CD14-positive monocyte (primary cell): ENCODE measurements around the gene QTRT2. TPM values are rescaled to one million over a fixed set of nuclear protein-coding genes. Genes with fewer than 3 reads are reported as not detected.

Source experiments
- DNase-seq, 3 donors: peaks; one replicate each; pipeline ENCODE4 v3.0.0-alpha.2; 2011 to 2022
- H2AFZ ChIP-seq: 2 replicates; pipeline ENCODE4 v1.6.0; 2012; ENCODE audit warnings: mild to moderate bottlenecking, low read depth, low read length, inconsistent platforms; ENCODE audit not compliant: insufficient read depth, poor library complexity, severe bottlenecking
- H3K27ac ChIP-seq, 2 donors: 1 replicate in 1 of 2; 2 replicates in 1 of 2; pipeline ENCODE4 v1.5.1; 2012 to 2013; ENCODE audit warnings: low read length in 2 of 2, control low read depth in 1 of 2, inconsistent platforms in 1 of 2, low read depth in 1 of 2, mild to moderate bottlenecking in 1 of 2
- H3K27me3 ChIP-seq, 2 donors: one replicate each; pipeline versions ENCODE4 v1.6.0 to v1.6.1; 2011 to 2013; ENCODE audit warnings: low read length in 2 of 2; ENCODE audit not compliant: control insufficient read depth in 2 of 2, insufficient read depth in 2 of 2
- H3K36me3 ChIP-seq, 2 donors: replicated peaks in 1 of 2; 1 replicate in 1 of 2; 2 replicates in 1 of 2; pipeline versions ENCODE4 v1.5.1 to v1.6.1; 2012 to 2013; ENCODE audit warnings: low read length in 2 of 2, control low read depth in 1 of 2, inconsistent platforms in 1 of 2, mild to moderate bottlenecking in 1 of 2; ENCODE audit not compliant: insufficient read depth in 2 of 2, control insufficient read depth in 1 of 2
- H3K4me1 ChIP-seq, 2 donors: 1 replicate in 1 of 2; 2 replicates in 1 of 2; pipeline versions ENCODE4 v1.5.1 to v1.6.1; 2012 to 2013; ENCODE audit warnings: low read length in 2 of 2, control low read depth in 1 of 2, inconsistent platforms in 1 of 2, mild to moderate bottlenecking in 1 of 2, moderate library complexity in 1 of 2; ENCODE audit not compliant: insufficient read depth in 2 of 2, control insufficient read depth in 1 of 2
- H3K4me2 ChIP-seq: replicated peaks from 2 replicates; pipeline ENCODE3; 2012; ENCODE audit warnings: low read length, moderate library complexity, mild to moderate bottlenecking; ENCODE audit not compliant: poor library complexity, severe bottlenecking; ENCODE audit errors: extremely low read depth
- H3K4me3 ChIP-seq, 3 experiments: fragments of 200-600 bp in 1 of 3; sonication (generic) in 1 of 3; replicated peaks in 1 of 3; 1 replicate in 2 of 3; 2 replicates in 1 of 3; pipeline ENCODE4 v1.5.1; 2011 to 2013; ENCODE audit warnings: low read length in 3 of 3, mild to moderate bottlenecking in 3 of 3, control low read depth in 2 of 3, low read depth in 2 of 3, inconsistent platforms in 1 of 3, moderate library complexity in 1 of 3
- H3K79me2 ChIP-seq: 2 replicates; pipeline ENCODE4 v1.6.0; 2012; ENCODE audit warnings: mild to moderate bottlenecking, control low read depth, inconsistent platforms, low read length, moderate library complexity; ENCODE audit not compliant: insufficient read depth
- H3K9ac ChIP-seq: 2 replicates; pipeline ENCODE4 v1.6.0; 2017; ENCODE audit warnings: low read length, mild to moderate bottlenecking; ENCODE audit not compliant: insufficient read depth, poor library complexity, severe bottlenecking
- H3K9me3 ChIP-seq, 2 donors: replicated peaks in 1 of 2; 1 replicate in 1 of 2; 2 replicates in 1 of 2; pipeline versions ENCODE4 v1.5.1 to v1.6.1; 2012 to 2013; ENCODE audit warnings: low read length in 2 of 2, control low read depth in 1 of 2; ENCODE audit not compliant: control insufficient read depth in 1 of 2, insufficient read depth in 1 of 2
- H4K20me1 ChIP-seq: 2 replicates; pipeline ENCODE4 v1.6.0; 2012; ENCODE audit warnings: mild to moderate bottlenecking, low read length, control low read depth, moderate library complexity; ENCODE audit not compliant: insufficient read depth
- H3K27ac Mint-ChIP-seq, 7 donors: one replicate each; pipeline ENCODE4 v1.8.0; 2020; ENCODE audit warnings: mild to moderate bottlenecking in 7 of 7, mixed read lengths in 7 of 7, moderate library complexity in 6 of 7, inconsistent platforms in 2 of 7
- H3K27me3 Mint-ChIP-seq, 3 donors: one replicate each; pipeline ENCODE4 v1.8.0; 2021 to 2022; ENCODE audit warnings: low read depth in 3 of 3, mild to moderate bottlenecking in 3 of 3, mixed read lengths in 3 of 3, moderate library complexity in 3 of 3, inconsistent platforms in 1 of 3
- H3K36me3 Mint-ChIP-seq, 2 donors: one replicate each; pipeline ENCODE4 v1.8.0; 2020; ENCODE audit warnings: mixed read lengths in 2 of 2, inconsistent platforms in 1 of 2, mild to moderate bottlenecking in 1 of 2
- H3K4me1 Mint-ChIP-seq: one replicate; pipeline ENCODE4 v1.8.0; 2020; ENCODE audit warnings: mild to moderate bottlenecking, mixed read lengths
- H3K4me3 Mint-ChIP-seq, 2 donors: one replicate each; pipeline ENCODE4 v1.8.0; 2020; ENCODE audit warnings: mild to moderate bottlenecking in 2 of 2, mixed read lengths in 2 of 2, moderate library complexity in 1 of 2
- H3K9me3 Mint-ChIP-seq, 7 donors: one replicate each; pipeline ENCODE4 v1.8.0; 2020 to 2022; ENCODE audit warnings: mixed read lengths in 7 of 7, mild to moderate bottlenecking in 6 of 7, moderate library complexity in 6 of 7, inconsistent platforms in 2 of 7
- WGBS: methylation state at CpG from one replicate; pipeline ENCODE4 v1.1.5; 2013; ENCODE audit warnings: missing lambda C conversion rate; ENCODE audit not compliant: insufficient coverage; 5-methylcytosine and 5-hydroxymethylcytosine counted together
- intact Hi-C, 2 donors: fragments of 100-400 bp; cut with micrococcal nuclease; formaldehyde crosslinking; loops; one replicate each; pipeline versions ENCODE4 v1.15.0 to v1.15.1; 2023
- polyA plus RNA-seq, 3 donors: library from polyadenylated mRNA; depleted of rRNA in 1 of 3; unstranded in 2 of 3; stranded (reverse) in 1 of 3; fragments of 300-500 nt in 2 of 3; fragments of >200 nt in 1 of 3; fragmentation: Illumina TruSeq in 2 of 3; gene quantifications; 1 replicate in 2 of 3; 2 replicates in 1 of 3; pipeline ENCODE4 v1.2.3, GENCODE V29; 2012 to 2021
- TF ChIP-seq, protein P1 (sequence below): fragments of 200-600 bp; IDR thresholded peaks from one replicate; pipeline ENCODE4 v1.8.0; 2022; ENCODE audit warnings: antibody characterized with exemption, mild to moderate bottlenecking

QTRT2 gene
- polyA plus RNA-seq, 3 donors: 14.5 to 16.7 (median 15.9) TPM

DNA sequence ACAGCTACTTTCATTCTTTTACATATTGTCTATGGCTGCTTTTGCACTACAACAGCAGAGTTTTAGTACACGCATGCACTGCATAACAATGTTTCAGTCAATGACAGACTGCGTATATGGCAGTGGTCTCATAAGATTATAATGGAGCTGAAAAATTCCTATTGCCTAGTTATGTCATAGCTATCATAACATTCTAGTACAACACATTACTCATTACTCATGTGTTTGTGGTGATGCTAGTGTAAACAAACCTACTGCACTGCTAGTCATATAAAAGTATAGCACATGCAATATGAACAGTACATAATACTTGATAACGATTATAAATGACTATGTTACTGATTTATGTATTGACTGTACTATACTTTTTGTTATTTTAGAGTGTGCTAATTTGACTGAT, 47.9 kb downstream of the QTRT2 start:
- Histone ChIP-seq H3K27me3 (no peaks in the 10 kb centered on the region), H3K9me3 (no peaks in the 10 kb centered on the region), H3K4me2 (no peak overlapping the region), H4K20me1 (no peaks in the 10 kb centered on the region), H3K36me3 (no peaks in the 10 kb centered on the region), H3K9ac (no peak overlapping the region), H3K4me1 (peaks cover 16 to 30% of the 10 kb centered on the region in 2 donors), H2AFZ (no peak overlapping the region), H3K79me2 (no peaks in the 10 kb centered on the region), H3K4me3 (no peak overlapping the region), H3K27ac (no peak overlapping the region)
- Mint-ChIP-seq H3K36me3 (no peaks in the 10 kb centered on the region), H3K27me3 (no peaks in the 10 kb centered on the region), H3K27ac (no peak overlapping the region), H3K4me3 (no peak overlapping the region), H3K4me1 (peaks cover 22% of the 10 kb centered on the region), H3K9me3 (peaks cover 0 to 4% (median 0%) of the 10 kb centered on the region in 7 donors)
- intact Hi-C loops: no loop called here
- whole genome bisulfite sequencing: no CpG with 5 or more reads among the region's 3 CpGs
- TF ChIP-seq, protein P1, sequence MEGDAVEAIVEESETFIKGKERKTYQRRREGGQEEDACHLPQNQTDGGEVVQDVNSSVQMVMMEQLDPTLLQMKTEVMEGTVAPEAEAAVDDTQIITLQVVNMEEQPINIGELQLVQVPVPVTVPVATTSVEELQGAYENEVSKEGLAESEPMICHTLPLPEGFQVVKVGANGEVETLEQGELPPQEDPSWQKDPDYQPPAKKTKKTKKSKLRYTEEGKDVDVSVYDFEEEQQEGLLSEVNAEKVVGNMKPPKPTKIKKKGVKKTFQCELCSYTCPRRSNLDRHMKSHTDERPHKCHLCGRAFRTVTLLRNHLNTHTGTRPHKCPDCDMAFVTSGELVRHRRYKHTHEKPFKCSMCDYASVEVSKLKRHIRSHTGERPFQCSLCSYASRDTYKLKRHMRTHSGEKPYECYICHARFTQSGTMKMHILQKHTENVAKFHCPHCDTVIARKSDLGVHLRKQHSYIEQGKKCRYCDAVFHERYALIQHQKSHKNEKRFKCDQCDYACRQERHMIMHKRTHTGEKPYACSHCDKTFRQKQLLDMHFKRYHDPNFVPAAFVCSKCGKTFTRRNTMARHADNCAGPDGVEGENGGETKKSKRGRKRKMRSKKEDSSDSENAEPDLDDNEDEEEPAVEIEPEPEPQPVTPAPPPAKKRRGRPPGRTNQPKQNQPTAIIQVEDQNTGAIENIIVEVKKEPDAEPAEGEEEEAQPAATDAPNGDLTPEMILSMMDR: no peak
- no peak for DNase-seq

- no peaks in the 10 kb centered on the region for H3K27me3 Mint-ChIP-seq
- Histone ChIP-seq H3K27ac (peak overlapping the region in 1 of 2 donors; percentile 20), H3K27me3 (no peaks in the 10 kb centered on the region)
Measured at GRCh38 chr3:114108137-114108536, 51.6 kb downstream of the QTRT2 start.

More at GRCh38 chr3:114108137-114108536, 51.6 kb downstream of the QTRT2 start:
- no CpG with 5 or more reads among the region's 8 CpGs for WGBS
- H3K4me1 ChIP-seq: peaks cover 45 to 60% of the 10 kb centered on the region in 2 donors
- no peaks in the 10 kb centered on the region for H3K79me2 ChIP-seq
- no peaks in the 10 kb centered on the region for H3K9me3 ChIP-seq
- H4K20me1 ChIP-seq: no peaks in the 10 kb centered on the region
- no peak overlapping the region for H3K4me2 ChIP-seq
- Mint-ChIP-seq H3K4me1 (peaks cover 51% of the 10 kb centered on the region), H3K4me3 (no peak overlapping the region), H3K27ac (peak overlapping the region in 4 of 7 donors; percentile 12 to 66 (median 52)), H3K9me3 (peaks cover 0 to 6% (median 0%) of the 10 kb centered on the region in 7 donors), H3K36me3 (no peaks in the 10 kb centered on the region)
- TF ChIP-seq, protein P1: no peak
- no peak overlapping the region for H2AFZ ChIP-seq
- H3K4me3 ChIP-seq: no peak overlapping the region
- peak; percentile 21 to 34 (median 22) for DNase-seq
- intact Hi-C loops: no loop called here
- no peaks in the 10 kb centered on the region for H3K36me3 ChIP-seq
- H3K9ac ChIP-seq: no peak overlapping the region
